NCI-H446 (cell line): ENCODE measurements around the gene STK32B.
"Not testable (repeated sequence)": the region's sequence is repeated elsewhere in the genome, so short reads cannot be mapped to it uniquely, and the experiment has no call there.

Experiments used
- DNase-seq, 2 experiments: peaks; one replicate each; lab custom pipeline; 2025; lab: John Stamatoyannopoulos, UW

The STK32B gene

DNA sequence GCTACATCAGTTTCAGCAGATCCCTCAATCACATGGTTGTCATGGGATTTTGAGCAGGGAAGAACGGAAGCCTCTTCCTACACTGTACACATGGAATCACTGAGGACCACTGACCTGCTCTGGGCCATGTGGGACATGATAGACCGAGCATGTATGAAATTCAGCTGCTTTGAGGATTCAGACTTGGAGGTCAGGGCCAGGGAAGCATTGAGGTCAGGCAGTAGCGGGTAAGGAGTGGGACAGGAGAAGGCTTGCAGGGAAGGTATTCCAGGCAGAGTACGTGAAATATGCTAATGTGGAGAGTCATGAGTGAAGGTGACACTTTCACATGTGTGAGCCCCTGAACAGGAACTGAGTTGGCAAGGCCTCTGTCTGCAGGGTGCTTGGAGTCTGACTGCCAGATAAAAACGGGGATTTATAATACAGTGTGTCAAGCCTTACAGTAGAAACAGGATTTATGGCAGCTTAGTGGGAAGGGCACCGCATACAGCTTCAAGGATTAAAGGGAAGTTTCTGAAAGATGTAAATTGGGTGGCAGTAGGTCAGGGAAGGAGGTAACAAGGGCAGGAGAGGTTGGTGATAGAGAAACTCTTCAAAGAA lies 111.7 kb downstream of the STK32B start:
- DNase-seq: no peak

DNA sequence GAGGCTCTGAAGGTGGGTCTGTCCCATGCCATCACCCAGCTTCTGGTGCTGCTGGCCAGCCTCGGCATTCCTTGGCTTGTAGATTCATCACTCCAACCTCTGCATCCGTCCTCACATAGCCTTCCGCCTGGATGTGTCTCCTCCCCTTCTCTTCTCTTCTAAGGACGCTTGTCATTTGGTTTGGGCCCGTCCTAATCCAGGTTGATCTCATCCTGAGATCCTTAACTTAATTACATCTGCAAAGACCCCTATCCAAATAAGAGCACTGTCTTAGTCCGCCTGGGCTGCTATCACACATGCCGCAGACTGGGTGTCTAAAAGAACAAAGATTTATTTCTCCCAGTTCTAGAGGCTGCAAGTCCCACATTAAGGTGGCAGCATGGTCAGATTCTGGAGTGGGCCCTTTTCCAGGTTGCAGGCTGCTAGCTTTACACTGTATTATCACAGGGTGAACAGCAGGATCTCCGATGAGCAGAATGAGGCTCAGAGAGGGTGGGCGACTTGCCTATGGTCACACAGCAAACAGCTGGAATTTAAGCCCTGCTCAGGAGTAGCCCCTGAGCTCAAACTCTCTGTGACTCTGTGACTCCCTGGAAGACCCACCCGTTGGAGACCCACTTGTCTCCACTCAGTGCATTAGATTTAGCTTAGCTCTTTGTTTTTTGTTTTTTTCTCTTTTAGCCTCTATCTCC lies 113.1 kb downstream of the STK32B start:
- no peak for DNase-seq

DNA sequence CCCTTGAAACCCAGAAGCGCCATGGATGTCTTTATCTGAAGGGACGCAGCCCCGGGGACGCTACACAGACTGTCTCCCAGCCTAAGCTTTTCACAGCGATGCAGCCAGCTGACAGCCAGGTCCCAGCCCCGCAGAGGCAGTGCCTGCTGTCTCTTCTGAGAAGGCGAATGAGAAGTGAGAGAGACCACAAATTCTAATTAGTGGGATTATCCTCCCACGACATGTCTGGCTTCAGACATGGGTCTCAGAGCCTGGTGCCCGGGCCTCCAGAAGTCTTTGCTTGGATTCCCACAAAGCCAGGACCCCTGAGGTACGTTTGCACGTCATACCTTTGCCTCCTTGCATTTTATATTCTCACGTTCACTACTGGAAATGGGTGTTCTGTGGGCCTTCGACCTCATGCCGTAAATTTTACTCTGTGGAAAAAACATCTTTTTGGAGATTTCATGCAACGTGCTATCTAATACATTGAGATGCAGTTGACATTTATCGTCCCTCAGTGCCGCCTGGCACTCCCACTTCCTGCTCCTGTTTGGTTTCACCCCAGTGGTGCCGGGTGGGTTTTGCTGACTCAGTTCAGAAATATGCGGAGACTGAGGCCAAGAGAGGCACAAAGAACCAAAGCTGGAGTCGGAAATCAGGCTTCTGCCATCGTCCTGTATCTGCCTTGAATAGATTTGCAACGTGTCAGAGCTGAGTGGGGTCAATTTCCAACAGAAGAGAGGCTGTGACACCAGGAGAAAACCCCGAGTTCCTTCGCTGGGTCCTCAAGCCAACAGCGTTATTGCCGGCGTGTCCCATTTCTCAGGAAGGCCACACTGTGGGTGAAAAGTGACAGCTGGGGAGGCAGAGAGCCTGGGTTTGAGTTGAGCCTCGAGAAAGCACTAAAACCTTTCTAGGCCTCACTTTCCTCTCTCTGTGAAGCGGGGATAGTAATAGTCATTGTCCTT lies 114.4 kb downstream of the STK32B start:
- no peak for DNase-seq

DNA sequence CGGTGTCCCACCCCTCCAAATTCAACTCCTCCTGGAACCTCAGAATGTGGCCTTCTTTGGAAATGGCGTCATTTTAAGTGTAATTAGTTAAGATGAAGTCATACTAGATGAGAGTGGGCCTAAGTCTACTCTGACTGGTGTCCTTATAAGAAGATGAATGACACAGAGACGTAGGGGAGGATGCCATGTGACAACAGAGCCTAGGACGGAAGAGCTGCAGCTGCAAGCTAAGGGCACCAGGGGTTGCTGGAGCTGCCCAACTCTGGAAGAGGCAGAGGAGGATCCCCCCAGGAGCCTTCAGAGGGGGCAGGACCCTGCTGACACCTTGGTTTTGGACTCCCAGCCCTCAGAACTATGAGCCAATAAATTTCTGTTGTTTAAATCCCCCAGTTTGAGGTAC lies 115.1 kb downstream of the STK32B start:
- DNase-seq: no peak

DNA sequence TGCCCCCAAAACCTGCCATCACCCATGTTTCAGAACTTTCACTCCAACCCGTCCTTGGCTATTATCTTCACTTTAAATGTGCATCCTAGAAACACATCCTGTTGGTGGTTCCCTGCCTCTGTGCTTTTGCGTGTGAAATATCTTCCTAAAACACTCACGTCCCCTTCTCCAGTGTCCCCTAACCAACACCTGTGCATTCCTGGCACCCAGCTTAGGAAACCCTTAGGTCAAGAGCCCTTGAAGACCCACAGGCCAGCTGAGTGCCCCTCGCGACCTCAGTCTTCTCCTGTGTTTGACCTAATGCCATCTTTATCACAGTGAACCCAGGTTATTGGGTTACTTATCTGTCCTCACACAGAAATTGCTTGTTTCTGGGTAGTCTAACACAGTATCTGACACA lies 117.6 kb downstream of the STK32B start:
- DNase-seq: no peak

DNA sequence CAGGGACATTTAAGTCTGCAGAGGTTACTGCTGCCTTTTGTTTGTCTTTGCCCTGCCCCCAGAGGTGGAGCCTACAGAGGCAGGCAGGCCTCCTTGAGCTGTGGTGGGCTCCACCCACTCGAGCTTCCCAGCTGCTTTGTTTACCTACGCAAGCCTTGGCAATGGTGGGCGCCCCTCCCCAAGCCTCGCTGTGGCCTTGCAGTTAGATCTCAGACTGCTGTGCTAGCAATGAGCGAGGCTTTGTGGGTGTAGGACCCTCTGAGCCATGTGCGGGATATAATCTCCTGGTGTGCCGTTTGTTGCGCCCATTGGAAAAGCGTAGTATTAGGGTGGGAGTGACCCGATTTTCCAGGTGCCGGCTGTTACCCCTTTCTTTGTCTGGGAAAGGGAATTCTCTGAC lies 124.6 kb downstream of the STK32B start:
- not testable (repeated sequence) for DNase-seq

DNA sequence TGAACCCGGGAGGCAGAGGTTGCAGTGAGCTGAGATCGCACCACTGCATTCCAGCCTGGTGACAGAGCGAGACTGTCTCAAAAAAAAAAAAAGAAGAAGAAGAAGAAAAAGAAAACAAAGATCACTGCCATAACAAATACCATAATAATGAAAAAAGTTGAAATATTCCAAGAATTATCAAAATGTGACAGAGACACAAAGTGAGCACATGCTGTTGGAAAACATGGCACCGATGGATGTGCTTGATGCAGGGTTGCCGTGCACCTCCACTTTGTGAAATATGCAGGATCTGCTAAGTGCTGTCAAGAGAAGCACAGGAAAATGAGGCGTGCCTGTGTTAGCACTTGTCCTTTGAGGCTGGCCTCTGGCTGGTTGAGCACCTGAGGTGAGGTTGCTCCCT lies 133.3 kb downstream of the STK32B start:
- no peak for DNase-seq

DNA sequence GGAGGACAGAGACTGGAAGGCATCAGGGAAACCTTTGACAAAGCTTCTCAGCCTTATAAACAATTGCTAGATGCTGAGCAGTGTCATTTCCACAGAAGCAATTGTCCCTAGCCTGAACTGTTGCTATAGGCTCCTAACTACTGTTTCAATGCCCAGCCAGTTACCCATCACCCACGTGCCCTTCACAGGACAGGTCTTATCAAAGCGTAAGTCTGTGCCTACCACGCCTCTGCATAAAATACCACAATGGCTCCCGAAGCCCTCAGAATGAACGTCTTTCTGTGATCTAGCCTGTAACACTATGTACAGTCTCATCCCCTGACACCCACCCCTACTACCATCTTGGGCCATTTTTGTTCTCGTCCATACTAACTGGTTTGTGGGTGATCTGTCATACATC lies 134.3 kb downstream of the STK32B start:
- DNase-seq: no peak

DNA sequence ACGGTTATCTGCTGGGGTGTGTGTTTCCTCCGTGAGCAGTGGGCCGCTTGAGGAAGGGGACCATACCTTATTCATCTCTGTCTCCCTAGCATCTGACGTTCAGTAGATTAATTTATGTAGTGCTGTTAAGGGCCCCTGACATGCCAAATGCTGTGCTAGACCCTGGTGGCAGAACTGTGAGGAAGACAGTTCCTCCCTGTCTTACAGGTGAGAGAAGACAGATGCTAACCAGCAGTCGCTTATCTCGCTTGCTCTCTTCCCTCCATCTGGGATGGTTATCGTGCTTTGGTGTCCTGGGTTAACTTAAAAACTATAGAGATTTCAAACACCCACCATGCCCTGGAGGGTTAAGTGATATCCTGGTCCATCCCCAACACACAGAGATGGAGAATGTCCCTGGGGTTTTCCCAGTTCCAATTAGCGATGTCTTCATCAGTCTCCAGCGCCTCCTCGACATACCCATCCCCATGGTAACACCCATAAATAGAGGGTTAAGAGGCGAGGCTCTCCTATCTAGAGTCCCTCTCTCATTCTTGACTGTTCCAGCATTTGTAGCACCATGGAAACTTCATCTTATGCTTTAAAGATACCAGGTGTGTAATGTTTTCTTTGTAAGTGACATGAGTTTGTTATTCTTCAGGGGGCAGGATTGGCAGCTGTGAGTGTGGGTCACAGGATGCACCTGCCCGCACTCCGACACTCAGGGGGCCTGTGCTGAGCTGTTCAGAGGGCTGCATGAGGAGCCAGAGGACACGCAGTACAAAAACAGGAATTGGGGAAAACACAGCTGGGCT lies 135.2 kb downstream of the STK32B start:
- no peak for DNase-seq

DNA sequence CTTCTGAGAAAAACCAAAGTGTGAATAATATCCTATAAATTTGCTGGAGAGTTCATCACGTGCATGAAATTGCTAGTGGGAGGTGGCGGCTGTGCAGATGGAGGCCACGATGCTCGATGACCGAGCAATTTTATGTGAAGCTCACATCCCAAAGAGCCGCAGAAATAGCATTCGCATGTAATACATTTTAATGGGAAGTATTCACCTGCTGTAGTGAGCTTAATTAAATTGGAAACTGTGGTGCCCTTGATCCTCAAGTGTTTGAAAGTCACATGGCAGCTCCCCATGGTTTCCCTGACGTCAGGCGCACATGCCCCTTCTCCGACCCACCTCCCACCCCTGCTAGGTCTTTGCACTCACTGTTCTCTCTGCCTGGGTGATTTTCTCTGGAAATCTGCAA lies 136.8 kb downstream of the STK32B start:
- DNase-seq: no peak

DNA sequence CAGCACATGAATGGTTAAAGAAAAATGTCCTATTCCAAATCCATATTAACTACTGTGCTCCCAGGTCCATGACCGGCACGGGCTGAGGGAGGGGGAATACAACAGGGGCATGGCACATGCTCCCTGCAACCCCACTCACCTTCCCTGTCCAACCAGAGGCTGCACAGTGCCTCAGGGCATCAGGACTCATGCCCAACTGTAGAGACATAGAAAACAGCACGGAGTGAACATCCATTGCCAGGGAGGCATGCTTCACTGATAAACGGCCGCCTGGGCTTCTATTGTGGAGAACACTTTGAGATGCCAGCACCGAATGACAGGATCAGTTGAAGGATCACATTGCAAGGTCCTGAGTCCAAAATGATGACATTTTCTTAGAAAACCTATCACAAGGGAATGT lies 140.6 kb downstream of the STK32B start:
- DNase-seq: no peak

DNA sequence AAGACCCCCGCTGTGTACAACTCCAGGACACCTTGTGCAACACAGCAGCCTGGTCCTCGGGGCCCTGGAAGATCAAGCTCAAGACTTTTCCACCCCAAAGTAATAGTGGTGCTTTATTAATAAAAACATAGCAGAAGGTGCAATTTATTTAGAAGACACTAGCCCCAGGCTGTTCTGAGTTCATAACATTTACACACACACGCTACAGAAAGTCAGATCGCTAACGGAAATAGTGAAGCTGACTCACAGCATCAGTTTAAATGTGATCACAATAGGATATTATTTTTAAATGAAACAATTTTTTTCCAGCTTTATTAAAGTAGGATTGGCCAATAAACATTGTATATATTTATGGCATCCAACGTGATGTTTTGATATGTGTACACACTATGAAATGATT lies 141.0 kb downstream of the STK32B start:
- no peak for DNase-seq

DNA sequence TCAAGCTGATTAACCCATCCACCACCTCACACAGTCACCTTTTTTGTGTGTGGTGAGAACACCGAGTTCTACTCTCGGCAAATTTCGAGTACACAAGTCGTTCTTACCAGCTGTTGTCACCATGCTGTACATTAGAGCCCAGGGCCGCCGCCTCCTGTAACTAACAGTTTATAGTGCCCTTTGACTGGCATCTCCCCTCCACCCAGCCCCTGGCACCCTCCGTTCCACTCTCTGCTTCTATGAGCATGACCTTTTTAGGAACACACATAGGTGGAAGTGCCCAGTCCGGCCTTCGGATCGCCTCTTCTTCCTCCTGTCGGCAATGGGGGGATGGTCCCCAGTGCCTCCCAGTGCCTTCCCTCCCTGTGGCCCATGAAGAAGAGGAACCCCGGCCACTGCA lies 141.4 kb downstream of the STK32B start:
- no peak for DNase-seq

DNA sequence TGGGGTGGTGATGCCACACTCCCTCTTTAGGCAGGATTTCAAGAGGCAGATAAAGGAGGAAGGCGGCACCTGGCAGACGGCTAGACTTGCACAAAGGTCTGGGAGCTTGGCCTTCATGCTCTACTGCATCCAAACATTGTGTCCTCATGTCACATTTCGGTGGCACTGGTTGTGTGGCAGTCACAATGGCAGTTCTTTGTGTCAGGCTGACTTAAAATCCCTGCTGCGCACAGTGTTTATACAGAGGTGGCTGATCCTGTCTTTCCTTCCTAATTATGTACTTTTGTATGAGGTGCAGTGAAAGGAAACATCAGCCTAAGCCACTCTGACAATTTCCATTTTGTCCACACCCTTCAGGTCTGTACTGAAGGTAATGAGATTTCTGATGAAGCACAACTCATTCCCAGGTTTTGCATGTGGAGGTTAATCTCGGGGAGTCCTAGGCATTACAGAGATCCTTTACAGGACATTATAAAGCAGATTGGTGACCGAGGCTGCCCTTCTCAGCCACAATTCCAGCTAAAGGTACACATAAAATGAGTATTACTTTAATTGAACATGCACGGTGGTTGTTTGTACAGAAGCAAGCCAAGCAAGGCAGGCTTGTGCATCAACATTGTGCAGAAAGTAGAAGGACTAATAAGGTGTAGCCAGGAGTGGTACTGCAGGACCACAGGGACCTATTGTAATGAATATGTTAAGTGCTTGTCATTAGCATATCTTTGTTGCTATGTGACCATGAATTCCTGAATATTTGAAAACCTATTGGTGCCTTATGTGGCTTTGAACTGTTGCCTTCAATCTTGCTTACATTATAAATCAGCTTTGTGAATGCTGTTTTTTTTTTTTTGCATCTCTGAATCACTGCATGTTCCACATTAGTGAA lies 147.6 kb downstream of the STK32B start:
- DNase-seq: no peak

DNA sequence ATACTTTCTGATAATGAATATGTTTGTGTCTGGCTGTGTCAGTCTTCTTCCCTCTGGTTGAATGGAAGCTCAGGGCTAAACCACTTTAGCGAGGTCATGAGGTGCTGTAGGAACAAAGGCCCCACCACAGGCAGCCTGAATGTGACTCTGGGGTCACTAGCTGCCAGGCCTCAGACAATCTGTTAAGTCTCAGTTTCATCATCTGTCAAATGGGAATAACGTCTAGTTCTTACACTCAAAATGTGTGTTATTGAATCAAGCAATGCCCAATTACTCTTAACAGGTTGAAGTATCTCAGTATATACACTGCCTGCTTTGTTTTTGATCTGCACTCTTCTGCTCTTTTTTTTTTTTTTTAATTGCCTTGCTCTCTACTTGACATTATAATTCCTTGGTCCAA lies 148.6 kb downstream of the STK32B start:
- no peak for DNase-seq

DNA sequence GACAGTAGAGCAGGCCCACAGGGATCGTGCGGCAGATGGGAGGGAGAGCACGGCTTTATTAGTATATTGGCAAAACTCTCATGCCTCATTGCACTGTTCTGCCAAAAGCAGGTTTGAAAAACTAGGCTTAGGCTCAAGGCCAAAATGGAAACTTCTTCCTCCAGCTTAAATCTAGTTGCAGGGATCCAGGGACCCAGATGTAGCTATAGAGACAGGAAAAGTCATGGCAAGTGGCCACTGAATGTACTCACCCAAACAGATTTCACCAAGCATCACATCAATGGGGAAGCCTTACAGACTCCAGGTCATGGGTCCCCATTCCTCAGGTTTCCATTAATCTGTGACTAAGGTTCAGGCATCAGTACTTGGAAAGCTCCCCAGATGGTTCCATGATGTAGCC lies 149.2 kb downstream of the STK32B start:
- DNase-seq: peak; percentile 78 to 90

DNA sequence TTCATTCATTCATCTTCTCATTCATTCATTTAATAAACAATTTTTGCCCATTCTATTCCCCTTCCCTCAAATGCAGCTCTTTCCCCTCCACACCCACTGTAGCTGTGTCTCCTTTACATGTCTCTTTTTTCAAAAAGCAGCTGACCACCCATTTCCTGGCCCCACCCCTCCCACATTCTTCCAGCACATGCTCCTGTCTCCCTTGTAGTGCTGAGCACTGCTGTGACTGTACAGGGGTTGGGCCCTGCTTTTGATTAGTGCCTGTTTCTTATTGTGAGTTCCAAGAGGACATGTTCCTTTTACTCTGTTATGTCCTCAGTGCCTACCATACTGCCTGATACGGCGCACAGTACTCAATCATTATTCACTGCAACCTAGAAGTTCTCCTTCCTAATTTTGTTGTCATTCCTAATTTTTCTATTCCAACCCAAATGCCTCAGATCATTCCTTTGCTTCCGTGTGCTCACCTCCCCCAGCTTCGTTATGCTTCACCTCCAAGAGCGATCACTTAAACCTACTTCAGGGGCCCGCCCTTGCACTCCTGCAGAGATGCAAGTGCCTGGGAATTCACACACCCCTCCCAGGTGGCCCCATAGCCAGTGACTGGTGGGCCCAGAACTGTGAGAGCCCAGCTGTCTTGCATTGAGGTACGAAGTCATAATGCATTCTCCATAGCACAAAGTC lies 152.2 kb downstream of the STK32B start:
- DNase-seq: no peak

DNA sequence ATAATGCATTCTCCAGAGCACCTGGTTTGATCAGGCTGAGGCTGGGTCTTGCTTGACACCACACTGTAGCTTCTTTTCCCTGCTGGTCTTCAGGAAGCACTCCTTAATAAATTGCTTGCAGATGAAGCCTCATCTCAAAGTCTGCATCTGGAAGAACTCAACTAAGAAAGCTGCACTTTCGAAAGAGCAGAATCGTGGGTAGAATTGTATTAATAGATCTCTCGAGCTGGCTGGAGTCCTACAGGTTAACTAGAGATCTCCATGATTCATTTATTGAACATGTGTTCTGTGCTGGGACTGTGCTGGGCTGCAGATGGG lies 152.7 kb downstream of the STK32B start:
- no peak for DNase-seq

DNA sequence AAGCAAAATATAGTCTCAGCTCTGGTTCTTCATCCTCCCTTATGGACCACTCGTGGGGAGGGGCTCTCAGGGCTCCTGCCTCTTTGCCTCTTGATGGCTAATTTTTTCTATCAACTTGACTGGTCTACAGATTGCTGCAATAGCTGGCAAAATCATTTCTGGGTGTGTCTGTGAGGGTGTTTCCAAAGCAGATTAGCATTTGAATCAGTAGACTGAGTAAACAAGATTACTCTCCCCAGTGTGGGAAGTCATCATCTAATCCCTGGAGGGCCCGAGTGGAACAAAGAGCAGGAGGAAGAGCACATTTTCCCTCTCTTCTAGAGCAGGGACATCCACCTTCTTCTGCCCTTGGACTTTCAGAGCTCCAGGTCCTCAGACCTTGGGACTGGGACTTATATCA lies 153.5 kb downstream of the STK32B start:
- DNase-seq: no peak

DNA sequence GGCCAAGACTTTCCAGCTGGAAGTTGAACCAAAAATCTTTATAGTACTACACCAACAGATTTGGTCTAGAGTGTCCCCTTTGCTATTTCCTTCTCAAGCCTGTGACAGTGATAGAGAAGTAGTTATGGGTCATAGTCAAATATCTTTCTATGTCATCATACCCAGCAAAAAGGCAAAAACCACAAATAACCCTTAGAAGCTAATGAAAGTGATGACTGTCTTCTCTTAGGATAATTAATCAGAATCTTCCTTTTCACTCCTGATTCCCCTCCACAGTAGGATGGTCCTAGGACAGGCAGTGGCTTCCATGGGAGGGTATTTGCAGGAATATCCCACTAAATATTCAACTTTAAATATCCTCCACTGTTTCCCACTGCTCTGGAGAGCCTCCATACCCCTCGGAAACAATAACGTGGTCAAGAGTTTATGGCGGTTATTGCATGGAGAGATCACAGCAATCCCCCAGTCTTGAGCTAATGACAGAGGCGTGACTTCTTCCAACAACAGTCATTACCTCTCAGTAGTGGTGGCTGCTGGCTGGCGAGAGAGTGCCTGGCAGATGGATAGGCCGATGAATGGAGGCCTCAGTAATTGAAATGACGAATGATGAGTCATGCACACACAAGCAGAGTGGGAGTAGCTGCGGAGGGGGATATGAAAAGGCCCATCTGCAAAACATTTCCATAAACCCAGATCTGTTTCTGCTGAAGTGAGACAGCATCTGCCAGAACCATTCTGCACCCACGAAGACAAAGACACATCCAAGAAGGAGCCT lies 154.9 kb downstream of the STK32B start:
- DNase-seq: peak; percentile 41 to 84
